ENCODE data around the gene PRG2. TPM values are rescaled to one million over a fixed set of nuclear protein-coding genes. Genes with fewer than 3 reads are reported as not detected.

Gene PRG2
- total and polyA plus RNA-seq, 9 of the 15 experiments (the other 6 are each of a cell fraction or from before 2014, with no cell fraction given) = 1.8 to 78.0 (median 26.6) TPM

DNA sequence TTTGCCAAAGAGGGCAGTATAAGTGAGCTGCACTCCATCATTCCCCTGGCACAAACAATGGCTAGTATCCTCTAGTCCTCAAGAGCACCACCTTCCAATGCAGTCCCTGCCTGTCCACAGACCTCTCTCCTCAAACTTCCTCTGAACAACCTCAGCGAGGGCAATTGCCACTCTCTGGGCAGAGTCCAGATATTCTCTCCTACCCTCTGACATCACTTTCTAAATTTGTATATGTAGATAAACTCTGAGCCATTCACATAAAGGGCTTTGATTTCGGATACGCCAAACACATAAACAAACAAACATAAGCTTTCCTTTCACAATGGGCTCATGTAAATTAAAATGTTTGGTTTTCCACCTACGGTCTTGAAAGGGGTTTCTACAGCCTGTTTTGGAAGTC lies 39.5 kb upstream of the PRG2 start:
- no peak for TF ChIP-seq TRIM28 (IDR thresholded peaks at IDR 0.05)
- TF ChIP-seq ARNT (IDR thresholded peaks at IDR 0.05) = no peak
- no peak for TF ChIP-seq ZNF184 (CRISPR knock-in tag; IDR thresholded peaks at IDR 0.05)
- TF ChIP-seq SMARCE1 (IDR thresholded peaks at IDR 0.05) = no peak
- no peak for TF ChIP-seq ZNF436 (CRISPR knock-in tag; IDR thresholded peaks at IDR 0.05)
- TF ChIP-seq, protein P1, sequence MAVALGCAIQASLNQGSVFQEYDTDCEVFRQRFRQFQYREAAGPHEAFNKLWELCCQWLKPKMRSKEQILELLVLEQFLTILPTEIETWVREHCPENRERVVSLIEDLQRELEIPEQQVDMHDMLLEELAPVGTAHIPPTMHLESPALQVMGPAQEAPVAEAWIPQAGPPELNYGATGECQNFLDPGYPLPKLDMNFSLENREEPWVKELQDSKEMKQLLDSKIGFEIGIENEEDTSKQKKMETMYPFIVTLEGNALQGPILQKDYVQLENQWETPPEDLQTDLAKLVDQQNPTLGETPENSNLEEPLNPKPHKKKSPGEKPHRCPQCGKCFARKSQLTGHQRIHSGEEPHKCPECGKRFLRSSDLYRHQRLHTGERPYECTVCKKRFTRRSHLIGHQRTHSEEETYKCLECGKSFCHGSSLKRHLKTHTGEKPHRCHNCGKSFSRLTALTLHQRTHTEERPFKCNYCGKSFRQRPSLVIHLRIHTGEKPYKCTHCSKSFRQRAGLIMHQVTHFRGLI (CRISPR knock-in tag; IDR thresholded peaks at IDR 0.05) = no peak
- no peak for TF ChIP-seq PHB2 (IDR thresholded peaks at IDR 0.05; ENCODE audit: low read depth)
- no peak for TF ChIP-seq ZNF507 (tag; conservative IDR thresholded peaks at IDR 0.05)
- TF ChIP-seq HSF4 (CRISPR knock-in tag; IDR thresholded peaks at IDR 0.05; ENCODE audit: borderline replicate concordance) = no peak
- no peak for TF ChIP-seq SMAD2 (IDR thresholded peaks at IDR 0.05; ENCODE audit: low read depth, low read length)
- TF ChIP-seq, protein P2, sequence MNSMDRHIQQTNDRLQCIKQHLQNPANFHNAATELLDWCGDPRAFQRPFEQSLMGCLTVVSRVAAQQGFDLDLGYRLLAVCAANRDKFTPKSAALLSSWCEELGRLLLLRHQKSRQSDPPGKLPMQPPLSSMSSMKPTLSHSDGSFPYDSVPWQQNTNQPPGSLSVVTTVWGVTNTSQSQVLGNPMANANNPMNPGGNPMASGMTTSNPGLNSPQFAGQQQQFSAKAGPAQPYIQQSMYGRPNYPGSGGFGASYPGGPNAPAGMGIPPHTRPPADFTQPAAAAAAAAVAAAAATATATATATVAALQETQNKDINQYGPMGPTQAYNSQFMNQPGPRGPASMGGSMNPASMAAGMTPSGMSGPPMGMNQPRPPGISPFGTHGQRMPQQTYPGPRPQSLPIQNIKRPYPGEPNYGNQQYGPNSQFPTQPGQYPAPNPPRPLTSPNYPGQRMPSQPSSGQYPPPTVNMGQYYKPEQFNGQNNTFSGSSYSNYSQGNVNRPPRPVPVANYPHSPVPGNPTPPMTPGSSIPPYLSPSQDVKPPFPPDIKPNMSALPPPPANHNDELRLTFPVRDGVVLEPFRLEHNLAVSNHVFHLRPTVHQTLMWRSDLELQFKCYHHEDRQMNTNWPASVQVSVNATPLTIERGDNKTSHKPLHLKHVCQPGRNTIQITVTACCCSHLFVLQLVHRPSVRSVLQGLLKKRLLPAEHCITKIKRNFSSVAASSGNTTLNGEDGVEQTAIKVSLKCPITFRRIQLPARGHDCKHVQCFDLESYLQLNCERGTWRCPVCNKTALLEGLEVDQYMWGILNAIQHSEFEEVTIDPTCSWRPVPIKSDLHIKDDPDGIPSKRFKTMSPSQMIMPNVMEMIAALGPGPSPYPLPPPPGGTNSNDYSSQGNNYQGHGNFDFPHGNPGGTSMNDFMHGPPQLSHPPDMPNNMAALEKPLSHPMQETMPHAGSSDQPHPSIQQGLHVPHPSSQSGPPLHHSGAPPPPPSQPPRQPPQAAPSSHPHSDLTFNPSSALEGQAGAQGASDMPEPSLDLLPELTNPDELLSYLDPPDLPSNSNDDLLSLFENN (IDR thresholded peaks at IDR 0.05; ENCODE audit: low read depth in 2 of 2, low read length in 2 of 2) = no peak
- TF ChIP-seq MAFG (tag; conservative IDR thresholded peaks at IDR 0.05) = no peak
- TF ChIP-seq TEAD2 (tag; IDR thresholded peaks at IDR 0.05) = no peak
- no peaks in the 10 kb centered on the region for H3K9me3 ChIP-seq (replicated peaks; ENCODE audit: control insufficient read depth, insufficient read depth, low read depth, low read length)
- no peaks in the 10 kb centered on the region for H3K27me3 ChIP-seq (ENCODE audit: control insufficient read depth in 2 of 2, insufficient read depth in 2 of 2, low read length in 2 of 2)
- in situ Hi-C loops (cut with MboI) = no loop called here
- no peak overlapping the region for H3K27ac ChIP-seq (ENCODE audit: extremely low read depth, low read depth, low read length)
- POLR2A ChIA-PET = interaction anchor here (0.5 to 1.7 kb wide), 4 partner anchors 10 to 204 kb away, joined by 3 to 8 read pairs (median 4); no protein-coding TSS in a partner anchor
- no peaks in the 10 kb centered on the region for H4K20me1 ChIP-seq (replicated peaks; ENCODE audit: control insufficient read depth, insufficient read depth, low read length)
- WGBS (ENCODE audit: insufficient coverage, low coverage, missing lambda C conversion rate) = 45% methylated on average over 4 of the region's 4 CpGs
- H3K4me3 ChIP-seq = no peak overlapping the region
- no peak overlapping the region for H2AFZ ChIP-seq (ENCODE audit: low read depth, low read length)
- peaks cover 38 to 71% of the 10 kb centered on the region in 2 experiments for H3K4me1 ChIP-seq (replicated peaks in 1 of 2; ENCODE audit: control insufficient read depth in 2 of 2, insufficient read depth in 2 of 2, low read length in 2 of 2)
- DNase-seq (ENCODE audit: extremely low read depth in 1 of 4, low spot score in 3 of 4) (no peak), ATAC-seq (no peak), FAIRE-seq (no peak)
- BruUV-seq (replicated peaks) = no TSS peak
- peaks cover 23% of the 10 kb centered on the region for H3K79me2 ChIP-seq (ENCODE audit: control insufficient read depth, insufficient read depth, low read length)
- intact Hi-C loops (cut with micrococcal nuclease) = no loop called here
- no peak overlapping the region for H3K9ac ChIP-seq (ENCODE audit: insufficient read depth in 1 of 2, low read depth in 2 of 2, low read length in 2 of 2)
- H3K36me3 ChIP-seq (ENCODE audit: control insufficient read depth, insufficient read depth, low read length) = peaks cover 16% of the 10 kb centered on the region
- no peak overlapping the region for H3K4me2 ChIP-seq (ENCODE audit: insufficient read depth, low read length)
- CTCF ChIA-PET (ENCODE audit: low intra/inter-chr PET ratio) = no interaction called here
- no peaks in the 10 kb centered on the region for H3K9me1 ChIP-seq (ENCODE audit: control insufficient read depth, insufficient read depth, low read length)

Measured in K562 (cell line).